ENCODE data around the gene SLC7A5. TPM values are rescaled to one million over a fixed set of nuclear protein-coding genes. Genes with fewer than 3 reads are reported as not detected.
"Not testable (repeated sequence)": the region's sequence is repeated elsewhere in the genome, so short reads cannot be mapped to it uniquely, and the experiment has no call there.

The SLC7A5 gene
- total and polyA plus RNA-seq, 2 experiments from 2014 or later = 5.4 to 8.2 TPM

- H3K36me3 ChIP-seq = no peaks in the 10 kb centered on the region
- no peaks in the 10 kb centered on the region for H3K9me3 ChIP-seq (ENCODE audit: low read depth)
- H3K27me3 ChIP-seq = no peaks in the 10 kb centered on the region
- no peak for DNase-seq (ENCODE audit: low read depth in 1 of 2, low spot score in 1 of 2)
- no peak overlapping the region for H3K27ac ChIP-seq
- no peak overlapping the region for H3K4me3 ChIP-seq
- peaks cover 13% of the 10 kb centered on the region for H3K4me1 ChIP-seq (ENCODE audit: low read depth)
- no peak for TF ChIP-seq CTCF (IDR thresholded peaks at IDR 0.05; ENCODE audit: low read depth, low read length)
Observed at GRCh38 chr16:87874639-87875427, 5.5 kb upstream of the SLC7A5 start.

- not testable (repeated sequence) for H3K36me3 ChIP-seq; H3K4me3 ChIP-seq; H3K9me3 ChIP-seq (ENCODE audit: low read depth); H3K27me3 ChIP-seq
- H3K27ac ChIP-seq = peak overlapping the region; percentile 73
- peak; percentile 78 to 84 for DNase-seq (ENCODE audit: low read depth in 1 of 2, low spot score in 1 of 2)
- peaks cover 13% of the 10 kb centered on the region for H3K4me1 ChIP-seq (ENCODE audit: low read depth)
Observed at GRCh38 chr16:87870418-87871291, 1.3 kb upstream of the SLC7A5 start.

GRCh38 chr16:87869879-87870417 lies 641 bp upstream of the SLC7A5 start:
- not testable (repeated sequence) for H3K9me3 ChIP-seq (ENCODE audit: low read depth); H3K27me3 ChIP-seq; H3K36me3 ChIP-seq; H3K4me3 ChIP-seq; DNase-seq (ENCODE audit: low read depth in 1 of 2, low spot score in 1 of 2)
- peak overlapping the region; percentile 73 for H3K27ac ChIP-seq
- peaks cover 13% of the 10 kb centered on the region for H3K4me1 ChIP-seq (ENCODE audit: low read depth)

GRCh38 chr16:87868254-87869029 lies 865 bp downstream of the SLC7A5 start:
- H3K27ac ChIP-seq; H3K27me3 ChIP-seq; H3K36me3 ChIP-seq; H3K9me3 ChIP-seq (ENCODE audit: low read depth): not testable (repeated sequence)
- H3K4me3 ChIP-seq = peak overlapping the region; percentile 44
- peaks cover 13% of the 10 kb centered on the region for H3K4me1 ChIP-seq (ENCODE audit: low read depth)
- peak in 1 of 2 donors; percentile 82 for DNase-seq (ENCODE audit: low read depth in 1 of 2, low spot score in 1 of 2)

- H3K4me1 ChIP-seq (ENCODE audit: low read depth); H3K36me3 ChIP-seq; H3K4me3 ChIP-seq: not testable (repeated sequence)
Observed at GRCh38 chr16:87865902-87866555, 3.3 kb downstream of the SLC7A5 start.

GRCh38 chr16:87864331-87864989 lies 4.8 kb downstream of the SLC7A5 start:
- Histone ChIP-seq H3K27me3 (peaks cover 4% of the 10 kb centered on the region), H3K4me1 (ENCODE audit: low read depth) (no peaks in the 10 kb centered on the region), H3K4me3 (no peak overlapping the region), H3K9me3 (ENCODE audit: low read depth) (no peaks in the 10 kb centered on the region), H3K36me3 (no peaks in the 10 kb centered on the region), H3K27ac (no peak overlapping the region)
- TF ChIP-seq CTCF (IDR thresholded peaks at IDR 0.05; ENCODE audit: low read depth, low read length) = no peak
- no peak for DNase-seq (ENCODE audit: low read depth in 1 of 2, low spot score in 1 of 2)

More at GRCh38 chr16:87865902-87866555, 3.3 kb downstream of the SLC7A5 start:
- H3K27me3 ChIP-seq; H3K27ac ChIP-seq; DNase-seq (ENCODE audit: low read depth in 1 of 2, low spot score in 1 of 2); H3K9me3 ChIP-seq (ENCODE audit: low read depth): not testable (repeated sequence)

- H3K4me3 ChIP-seq; H3K9me3 ChIP-seq (ENCODE audit: low read depth); H3K27me3 ChIP-seq; H3K36me3 ChIP-seq; H3K4me1 ChIP-seq (ENCODE audit: low read depth); H3K27ac ChIP-seq: not testable (repeated sequence)
- peak in 1 of 2 donors; percentile 52 for DNase-seq (ENCODE audit: low read depth in 1 of 2, low spot score in 1 of 2)
Observed at GRCh38 chr16:87863327-87863635, 6.0 kb downstream of the SLC7A5 start.

GRCh38 chr16:87862597-87863326 lies 6.5 kb downstream of the SLC7A5 start:
- H3K4me1 ChIP-seq (ENCODE audit: low read depth); H3K9me3 ChIP-seq (ENCODE audit: low read depth); DNase-seq (ENCODE audit: low read depth in 1 of 2, low spot score in 1 of 2); H3K27me3 ChIP-seq; H3K36me3 ChIP-seq; H3K4me3 ChIP-seq; H3K27ac ChIP-seq: not testable (repeated sequence)

GRCh38 chr16:87861300-87862099 lies 7.8 kb downstream of the SLC7A5 start:
- H3K27ac ChIP-seq; H3K4me3 ChIP-seq; H3K4me1 ChIP-seq (ENCODE audit: low read depth); H3K9me3 ChIP-seq (ENCODE audit: low read depth); H3K27me3 ChIP-seq; H3K36me3 ChIP-seq; DNase-seq (ENCODE audit: low read depth in 1 of 2, low spot score in 1 of 2): not testable (repeated sequence)
